ENCODE results near the gene P2RY6. TPM values are rescaled to one million over a fixed set of nuclear protein-coding genes. Genes with fewer than 3 reads are reported as not detected.
A peak's percentile ranks its signal among the peaks of the same experiment; 100 is the strongest.

P2RY6 gene
- total RNA-seq, 4 donors from 2014 or later = 0.76 to 1.0 TPM; not detected in 2

- DNase-seq = no peak
- TF ChIP-seq CTCF (IDR thresholded peaks at IDR 0.05) = no peak
- no peak for TF ChIP-seq POLR2A (IDR thresholded peaks at IDR 0.05)
- Histone ChIP-seq H3K4me1 (peaks cover 0 to 4% of the 10 kb centered on the region in 2 donors), H3K27me3 (no peaks in the 10 kb centered on the region), H3K4me3 (no peak overlapping the region), H3K9me3 (no peaks in the 10 kb centered on the region), H3K27ac (no peak overlapping the region), H3K36me3 (no peaks in the 10 kb centered on the region)
- intact Hi-C loops (cut with DNase I; ENCODE audit: low total_unique reads) = no loop called here
Observed at GRCh38 chr11:73237471-73238290, 34.5 kb upstream of the P2RY6 start.

- peaks cover 0 to 4% of the 10 kb centered on the region in 2 donors for H3K4me1 ChIP-seq
- no peaks in the 10 kb centered on the region for H3K9me3 ChIP-seq
- H3K27ac ChIP-seq = no peak overlapping the region
- DNase-seq = no peak
- no peaks in the 10 kb centered on the region for H3K36me3 ChIP-seq
- H3K4me3 ChIP-seq = no peak overlapping the region
- intact Hi-C loops (cut with DNase I; ENCODE audit: low total_unique reads) = no loop called here
- no peak for TF ChIP-seq POLR2A (IDR thresholded peaks at IDR 0.05)
- no peaks in the 10 kb centered on the region for H3K27me3 ChIP-seq
Observed at GRCh38 chr11:73239111-73239521, 33.0 kb upstream of the P2RY6 start.

DNA sequence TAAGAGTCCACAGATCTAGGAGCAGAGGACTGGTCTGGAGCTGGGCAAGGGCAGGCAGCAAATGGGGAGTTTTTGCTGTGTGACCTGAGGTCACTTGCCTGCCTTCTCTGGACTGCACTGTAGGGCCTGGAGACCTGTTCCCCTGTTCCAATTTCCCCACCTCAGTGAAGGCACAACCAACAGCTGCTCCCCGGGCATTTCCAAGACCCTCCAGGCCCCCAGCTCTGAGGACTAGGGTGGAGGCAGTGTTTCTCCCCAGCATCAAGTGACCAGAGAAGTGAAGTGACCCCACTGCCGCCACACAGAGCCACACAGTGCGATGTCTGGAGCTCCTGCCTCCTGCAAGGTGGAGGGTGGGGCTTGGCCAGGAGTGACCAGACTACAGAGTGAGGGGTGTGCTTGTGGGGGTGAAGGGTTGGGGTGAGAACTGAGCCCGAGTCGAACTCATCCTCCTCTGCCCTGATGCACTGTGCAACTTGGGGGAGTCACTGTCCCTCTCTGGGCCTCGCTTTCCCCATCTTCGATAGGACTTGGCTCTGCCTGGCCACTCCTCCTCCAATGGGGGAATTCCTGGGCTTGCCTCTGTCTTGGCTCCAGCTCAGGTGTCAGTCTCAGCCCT, 32.5 kb upstream of the P2RY6 start:
- H3K4me1 ChIP-seq = peaks cover 0 to 4% of the 10 kb centered on the region in 2 donors
- no peak overlapping the region for H3K27ac ChIP-seq
- H3K27me3 ChIP-seq = no peaks in the 10 kb centered on the region
- intact Hi-C loops (cut with DNase I; ENCODE audit: low total_unique reads) = no loop called here
- no peaks in the 10 kb centered on the region for H3K36me3 ChIP-seq
- no peak for TF ChIP-seq POLR2A (IDR thresholded peaks at IDR 0.05)
- H3K4me3 ChIP-seq = no peak overlapping the region
- no peak for DNase-seq
- H3K9me3 ChIP-seq = no peaks in the 10 kb centered on the region

DNA sequence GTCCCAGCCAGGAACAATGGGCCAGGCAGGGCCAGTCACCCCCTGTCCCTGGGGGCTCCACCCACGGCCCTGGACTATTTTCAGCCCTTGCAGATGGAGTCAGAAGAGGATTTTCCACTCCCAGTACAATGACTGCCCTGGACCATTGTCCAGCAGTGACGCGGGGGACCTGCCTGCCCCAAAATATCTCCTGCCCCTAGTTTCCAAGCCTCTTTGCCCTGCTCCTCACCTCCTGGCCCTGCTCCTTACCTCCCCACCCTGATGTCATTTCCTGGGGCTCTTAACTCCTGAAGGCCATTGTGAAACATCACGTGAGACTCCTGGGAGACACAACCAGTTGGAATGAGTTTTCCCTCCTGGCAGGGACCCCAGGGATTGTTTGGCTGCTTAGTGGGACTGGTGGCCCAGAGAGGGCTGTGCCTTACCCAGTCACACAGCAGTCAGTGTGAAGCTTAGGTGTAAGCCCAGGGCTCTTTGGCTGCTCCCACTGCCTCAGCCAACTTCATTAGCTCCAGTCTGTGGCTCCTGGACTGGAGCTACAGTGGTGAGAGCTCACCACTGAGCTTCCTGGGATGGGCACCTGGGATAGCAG, 31.9 kb upstream of the P2RY6 start:
- H3K27me3 ChIP-seq = no peaks in the 10 kb centered on the region
- no peak for TF ChIP-seq CTCF (IDR thresholded peaks at IDR 0.05)
- no peak for TF ChIP-seq POLR2A (IDR thresholded peaks at IDR 0.05)
- intact Hi-C loops (cut with DNase I; ENCODE audit: low total_unique reads) = no loop called here
- peak; percentile 24 to 30 for DNase-seq
- H3K9me3 ChIP-seq = no peaks in the 10 kb centered on the region
- H3K27ac ChIP-seq = no peak overlapping the region
- H3K4me3 ChIP-seq = no peak overlapping the region
- H3K36me3 ChIP-seq = no peaks in the 10 kb centered on the region
- peaks cover 0 to 4% of the 10 kb centered on the region in 2 donors for H3K4me1 ChIP-seq

DNA sequence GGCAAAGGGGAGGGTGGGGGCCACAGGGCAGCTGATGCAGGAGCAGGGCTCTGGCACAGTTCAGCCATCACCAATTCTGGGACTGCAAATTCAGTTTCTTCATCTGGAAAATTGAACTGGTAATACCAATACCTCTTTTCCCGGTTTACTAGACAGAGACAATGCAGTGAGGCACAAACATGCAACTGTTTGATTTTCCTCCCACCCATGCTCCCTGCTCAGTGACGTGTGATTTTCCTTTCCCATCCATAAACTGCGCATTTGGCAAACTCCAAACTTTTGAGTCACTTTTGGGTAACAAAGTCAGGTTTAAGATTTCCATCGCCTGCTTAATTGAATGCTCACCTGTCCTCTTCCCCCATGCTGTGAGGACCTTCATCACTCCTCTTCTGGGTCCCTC, 30.8 kb upstream of the P2RY6 start:
- no peak for TF ChIP-seq POLR2A (IDR thresholded peaks at IDR 0.05)
- no peak for TF ChIP-seq CTCF (IDR thresholded peaks at IDR 0.05)
- no peaks in the 10 kb centered on the region for H3K27me3 ChIP-seq
- peaks cover 0 to 4% of the 10 kb centered on the region in 2 donors for H3K4me1 ChIP-seq
- intact Hi-C loops (cut with DNase I; ENCODE audit: low total_unique reads) = no loop called here
- no peak overlapping the region for H3K4me3 ChIP-seq
- no peaks in the 10 kb centered on the region for H3K9me3 ChIP-seq
- no peak for DNase-seq
- no peaks in the 10 kb centered on the region for H3K36me3 ChIP-seq
- H3K27ac ChIP-seq = no peak overlapping the region
